Measurements from ENCODE around the gene ACTR1A.

ACTR1A gene

DNA sequence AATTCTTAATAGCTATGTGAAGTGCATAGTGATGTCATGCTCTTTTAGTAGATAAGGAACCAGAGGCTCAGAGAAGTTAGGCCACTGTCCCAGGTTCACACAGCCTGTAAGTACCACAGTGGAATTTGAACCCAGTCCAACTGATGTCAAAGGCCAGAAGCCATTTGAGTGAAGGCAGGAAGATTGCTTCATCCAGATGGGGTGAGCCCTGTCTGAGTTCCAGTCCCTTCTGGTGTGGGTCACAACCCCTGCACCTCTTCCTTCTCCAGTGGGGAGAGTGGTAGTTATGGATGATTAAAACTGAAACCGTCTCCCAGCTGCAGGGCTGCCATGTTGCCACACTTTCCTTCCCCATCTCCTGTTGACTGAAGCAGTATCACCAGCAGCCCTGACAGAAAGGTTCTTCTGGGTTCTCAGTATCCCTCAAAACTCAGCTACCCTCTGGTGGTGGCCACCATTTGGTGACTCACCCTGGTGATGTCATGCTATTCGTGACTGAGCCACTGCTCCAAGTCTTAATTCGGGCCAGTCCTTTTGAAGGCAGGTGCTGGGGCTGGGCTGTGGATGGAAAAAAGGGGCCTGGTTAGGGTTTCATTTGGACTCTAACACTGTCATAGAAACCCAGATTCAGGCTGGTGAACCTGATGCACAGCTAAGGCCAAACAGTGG, 49.7 kb downstream of the ACTR1A start:
- DNase-seq (ENCODE audit: low read depth): no peak

- no peak for DNase-seq (ENCODE audit: low read depth)
Observed at GRCh38 chr10:102451105-102451969, 51.2 kb downstream of the ACTR1A start, which contains the start of gene C10orf95. C10orf95 (minus strand) TSS chr10:102451543; CDS start chr10:102451093, 450 bp downstream.

DNA sequence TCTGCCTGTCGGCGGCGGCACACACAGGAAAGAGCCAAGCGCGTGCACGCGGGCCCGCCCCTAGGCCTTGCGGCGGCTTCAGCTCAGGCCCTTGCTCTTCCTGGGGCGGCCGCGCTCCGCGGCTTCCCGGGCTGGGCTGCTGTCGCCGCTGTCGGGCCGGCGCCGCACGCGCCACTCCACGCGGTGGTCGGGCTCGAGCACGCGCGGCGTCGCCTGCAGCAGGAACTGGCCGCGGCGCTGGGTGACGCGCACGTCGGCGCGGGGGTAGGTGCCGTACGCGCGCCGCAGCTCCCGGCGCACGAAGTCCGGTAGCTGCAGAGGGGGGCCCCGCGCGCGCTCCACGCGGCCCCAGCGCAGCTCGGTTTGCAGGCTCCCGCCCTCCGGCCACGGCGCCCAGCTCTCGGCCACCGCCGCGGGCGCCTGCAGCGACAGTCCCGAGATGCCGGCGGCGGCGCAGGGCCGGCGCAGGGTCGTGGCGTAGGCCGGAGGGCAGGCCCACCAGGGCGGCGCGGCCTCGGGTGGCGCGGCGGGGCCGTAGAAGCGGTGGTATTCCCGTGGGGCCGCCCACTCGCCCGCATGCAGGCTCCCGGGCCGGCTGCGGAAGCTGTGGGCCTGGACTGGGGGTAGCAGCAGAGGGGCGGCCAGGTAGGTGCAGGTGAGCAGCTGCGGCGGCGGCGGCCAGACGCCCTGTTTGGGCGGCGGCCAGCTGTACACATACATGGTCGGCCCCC, 52.0 kb downstream of the ACTR1A start:
- DNase-seq (ENCODE audit: low read depth): peak; percentile 85

DNA sequence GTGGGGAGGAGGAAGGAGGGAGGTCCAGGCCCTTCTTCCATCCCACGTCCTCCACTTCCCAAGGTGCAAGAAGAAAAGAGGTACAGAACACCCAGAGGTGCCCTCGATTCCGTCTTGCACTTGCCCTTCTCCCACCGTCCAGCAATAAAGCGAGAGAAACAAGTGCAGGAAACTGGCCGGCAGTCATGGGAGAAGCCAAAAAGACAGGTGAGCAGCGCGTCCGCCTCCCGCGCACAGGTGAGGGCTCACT, 52.5 kb downstream of the ACTR1A start:
- DNase-seq (ENCODE audit: low read depth): no peak

- DNase-seq (ENCODE audit: low read depth): peak; percentile 69
Observed at GRCh38 chr10:102449321-102450123, 53.0 kb downstream of the ACTR1A start.

DNA sequence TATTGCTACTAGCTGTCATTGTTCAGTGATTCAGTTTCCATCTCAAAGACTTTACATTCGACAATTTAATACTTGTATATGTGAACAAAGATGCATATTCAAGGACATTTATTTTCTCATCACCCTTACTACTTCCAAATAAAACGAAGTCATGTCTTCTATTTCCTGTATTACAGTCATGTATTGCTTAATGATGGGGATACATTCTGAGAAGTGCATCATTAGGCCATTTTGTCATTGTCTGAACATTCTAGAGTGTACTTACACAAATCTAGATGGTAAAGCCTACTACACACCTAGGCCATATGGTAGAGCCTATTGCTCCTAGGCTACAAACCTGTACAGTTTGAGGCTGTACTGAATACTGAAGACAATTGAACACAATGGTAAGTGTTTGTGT, 57.7 kb downstream of the ACTR1A start:
- DNase-seq (ENCODE audit: low read depth): no peak

DNA sequence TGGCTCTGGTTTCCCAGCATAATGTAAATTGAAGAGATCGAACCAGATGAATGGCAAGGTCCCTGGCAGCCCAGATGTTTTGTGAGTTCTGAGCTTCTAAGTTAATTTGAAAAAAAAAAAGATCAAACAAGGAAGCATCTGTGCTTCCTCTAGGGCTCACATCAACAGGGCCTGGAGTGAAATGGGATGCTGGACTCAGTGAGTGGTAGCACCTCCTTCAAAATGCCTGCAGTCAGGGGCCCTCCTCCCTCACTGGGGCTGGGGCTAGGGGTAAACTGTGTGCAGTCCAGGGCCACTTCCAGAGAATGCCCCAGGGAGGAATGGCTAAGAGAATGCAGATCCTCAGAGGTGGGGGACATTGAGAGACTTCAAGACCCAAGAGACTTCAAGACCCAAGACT, 64.1 kb downstream of the ACTR1A start:
- no peak for DNase-seq (ENCODE audit: low read depth)

- no peak for DNase-seq (ENCODE audit: low read depth)
Observed at GRCh38 chr10:102437515-102437914, 65.0 kb downstream of the ACTR1A start.

- no peak for DNase-seq (ENCODE audit: low read depth)
Observed at GRCh38 chr10:102436312-102436711, 66.2 kb downstream of the ACTR1A start.

DNA sequence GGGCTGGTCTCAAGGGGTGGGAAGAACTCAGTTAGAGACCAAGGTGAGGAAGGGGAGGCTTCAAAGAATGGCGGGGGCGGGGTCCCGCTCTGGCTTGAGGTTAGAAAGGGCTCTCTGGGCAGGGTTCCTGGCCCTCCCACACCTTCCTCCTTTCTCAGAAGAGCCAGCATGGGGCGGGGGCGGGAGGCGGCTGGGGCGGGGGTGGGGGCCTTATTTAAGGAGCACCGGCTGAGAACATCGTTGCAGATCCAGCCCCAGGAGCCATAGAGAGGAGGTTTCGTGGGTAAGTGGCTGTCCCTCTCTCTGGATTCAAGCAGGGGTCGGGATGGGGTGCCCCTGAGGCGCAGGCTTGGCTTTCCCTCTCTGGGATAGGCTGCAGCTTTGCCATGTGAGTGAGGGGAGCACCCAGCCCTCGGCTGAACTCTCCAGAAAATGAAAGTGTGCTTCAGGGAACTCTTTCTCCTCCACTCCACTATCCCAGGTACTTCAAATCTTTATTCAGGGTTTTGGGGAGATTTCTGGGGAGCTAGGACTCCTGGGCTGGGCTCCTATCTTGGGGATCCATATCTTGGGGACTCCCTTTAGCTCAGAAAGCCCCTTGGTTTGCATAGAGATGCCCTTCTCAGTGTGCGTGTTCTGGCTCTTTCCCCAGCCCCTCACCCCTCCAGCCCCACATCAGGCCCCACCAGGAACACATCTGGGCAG, 66.8 kb downstream of the ACTR1A start:
- no peak for DNase-seq (ENCODE audit: low read depth)

- DNase-seq (ENCODE audit: low read depth): no peak
Observed at GRCh38 chr10:102435133-102435497, 67.4 kb downstream of the ACTR1A start.

DNA sequence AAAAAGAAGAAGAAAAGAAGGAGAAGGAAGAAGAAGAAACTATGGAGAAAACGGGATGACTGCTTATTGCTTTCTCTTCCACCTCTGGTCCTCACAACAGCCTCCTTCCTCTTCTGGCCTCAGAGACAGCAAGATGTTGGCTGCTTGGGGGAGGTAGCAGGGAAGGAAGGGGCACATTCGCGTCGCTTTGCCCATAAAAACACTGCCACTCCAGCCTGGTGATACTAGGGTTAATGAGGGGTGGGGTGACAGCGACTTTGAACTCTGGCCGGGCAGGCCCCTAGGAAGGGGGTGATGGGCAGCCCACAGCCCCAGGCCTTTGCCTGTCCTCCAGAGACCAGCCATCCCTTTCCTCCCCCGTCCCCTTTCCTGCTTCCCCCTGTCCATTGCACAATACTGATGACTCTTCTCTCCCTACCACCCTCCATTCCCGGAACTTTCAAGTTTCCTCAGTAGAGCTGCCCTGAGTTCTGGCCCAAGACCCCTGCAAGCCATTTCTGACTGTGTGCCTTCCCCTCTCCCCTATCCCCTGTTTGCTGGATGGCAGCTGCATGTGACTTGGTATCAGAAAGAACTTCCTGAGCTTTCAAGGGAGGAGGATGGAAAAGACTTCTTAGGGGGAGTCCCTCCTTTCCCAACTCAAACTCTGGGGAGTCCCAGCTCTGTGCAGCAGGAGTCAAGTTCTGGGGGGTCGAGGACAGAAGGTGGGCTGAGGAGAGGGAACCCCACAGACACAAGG, 67.9 kb downstream of the ACTR1A start:
- DNase-seq (ENCODE audit: low read depth): no peak

DNA sequence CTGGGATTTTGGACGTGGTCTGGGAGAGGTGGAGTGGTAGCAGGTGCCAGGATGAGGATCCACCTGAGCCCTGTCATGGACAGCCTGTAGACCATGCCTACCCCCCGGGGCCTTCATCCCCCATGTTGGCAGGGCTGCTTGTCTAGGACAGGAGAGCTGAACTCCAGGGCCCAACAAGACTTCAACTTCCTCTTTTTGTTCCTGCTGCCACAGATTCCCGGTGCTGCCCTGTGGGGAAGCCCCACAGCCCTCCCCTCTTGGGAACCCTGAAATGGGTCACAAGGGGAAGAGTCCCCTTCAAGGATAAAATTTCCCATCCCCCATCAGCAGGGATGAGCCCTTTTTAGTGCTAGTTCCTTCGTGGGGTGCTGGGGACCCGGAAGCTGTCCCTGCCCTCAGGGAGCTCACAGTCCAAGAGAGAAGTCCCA, 68.9 kb downstream of the ACTR1A start:
- no peak for DNase-seq (ENCODE audit: low read depth)

- peak; percentile 88 for DNase-seq (ENCODE audit: low read depth)
Observed at GRCh38 chr10:102432162-102432950, 70.2 kb downstream of the ACTR1A start, which contains the start of gene CUEDC2. CUEDC2 (minus strand) TSS chr10:102432574; CDS start chr10:102425188, 7,386 bp downstream.

GRCh38 chr10:102431452-102432124, 70.9 kb downstream of the ACTR1A start:
- DNase-seq (ENCODE audit: low read depth): no peak

GRCh38 chr10:102429468-102429867, 73.0 kb downstream of the ACTR1A start:
- no peak for DNase-seq (ENCODE audit: low read depth)
